K562 (cell line): ENCODE measurements around the gene DCAF6. TPM values are rescaled to one million over a fixed set of nuclear protein-coding genes. Genes with fewer than 3 reads are reported as not detected.

Experiments
- CBFA2T2 ChIP-seq: fragments of 450-650 bp; conservative IDR thresholded peaks from 2 replicates; pipeline ENCODE4 v1.6.1; 2017; ENCODE audit warnings: mild to moderate bottlenecking
- CREM ChIP-seq: IDR thresholded peaks from 2 replicates; pipeline ENCODE4 v1.6.1; 2014; ENCODE audit warnings: antibody characterized with exemption, low read depth
- EGR1 ChIP-seq: fragments of 450-650 bp; conservative IDR thresholded peaks from 2 replicates; pipeline ENCODE4 v1.6.1; 2017; ENCODE audit warnings: mild to moderate bottlenecking
- HEY1 ChIP-seq: fragments of 250-450 bp; sonication (Bioruptor Pico); IDR thresholded peaks from 2 replicates; pipeline ENCODE4 v1.5.0; 2020; ENCODE audit warnings: mild to moderate bottlenecking, moderate library complexity, borderline replicate concordance
- HMGXB4 ChIP-seq: sonication (generic); formaldehyde crosslinking; IDR thresholded peaks from 2 replicates; pipeline ENCODE4 v1.8.1; 2023; ENCODE audit warnings: mild to moderate bottlenecking, missing genetic modification reagents
- ILF3 ChIP-seq: fragments of 450-650 bp; IDR thresholded peaks from 2 replicates; pipeline ENCODE4 v1.6.1; 2018; ENCODE audit warnings: antibody characterized with exemption, mild to moderate bottlenecking, moderate library complexity, borderline replicate concordance
- NCOR1 ChIP-seq: fragments of 450-650 bp; IDR thresholded peaks from 2 replicates; pipeline ENCODE4 v1.6.1; 2016; ENCODE audit warnings: mild to moderate bottlenecking, moderate library complexity
- NR2F6 ChIP-seq: fragments of 450-650 bp; formaldehyde crosslinking; IDR thresholded peaks from 2 replicates; pipeline ENCODE4 v1.4.0; 2020; ENCODE audit warnings: mild to moderate bottlenecking
- PHTF2 ChIP-seq: fragments of 250-450 bp; sonication (Bioruptor Pico); IDR thresholded peaks from 2 replicates; pipeline ENCODE4 v1.5.0; 2021; ENCODE audit warnings: mild to moderate bottlenecking
- PREB ChIP-seq: sonication (generic); formaldehyde crosslinking; IDR thresholded peaks from 2 replicates; pipeline ENCODE4 v1.8.1; 2023; ENCODE audit warnings: mild to moderate bottlenecking, missing genetic modification reagents
- PTBP1 ChIP-seq: fragments of 200-400 bp; formaldehyde crosslinking; IDR thresholded peaks from 2 replicates; pipeline ENCODE4 v1.6.1; 2017; ENCODE audit warnings: low read depth, low read length
- RBM17 ChIP-seq: fragments of 200-400 bp; formaldehyde crosslinking; IDR thresholded peaks from 2 replicates; pipeline ENCODE4 v1.6.1; 2017; ENCODE audit warnings: low read depth, mild to moderate bottlenecking, low read length, borderline replicate concordance
- RFX1 ChIP-seq: fragments of 450-650 bp; IDR thresholded peaks from 2 replicates; pipeline ENCODE4 v1.6.1; 2016; ENCODE audit warnings: mild to moderate bottlenecking, moderate library complexity
- SIX5 ChIP-seq, 2 experiments: IDR thresholded peaks; 2 replicates each; pipeline ENCODE4 v1.6.1; 2011; ENCODE audit warnings: low read length in 2 of 2, borderline replicate concordance in 1 of 2, low read depth in 1 of 2, mild to moderate bottlenecking in 1 of 2, moderate library complexity in 1 of 2; ENCODE audit not compliant: insufficient read depth in 1 of 2
- TFAP4 ChIP-seq: sonication (generic); formaldehyde crosslinking; IDR thresholded peaks from 2 replicates; pipeline ENCODE4 v1.8.0; 2022; ENCODE audit warnings: missing genetic modification reagents, mild to moderate bottlenecking, moderate library complexity, borderline replicate concordance
- TSHZ1 ChIP-seq: fragments of 250-450 bp; sonication (Bioruptor Pico); IDR thresholded peaks from 2 replicates; pipeline ENCODE4 v1.4.0; 2020; ENCODE audit warnings: mild to moderate bottlenecking, moderate library complexity
- VEZF1 ChIP-seq: fragments of 200-800 bp; sonication (Bioruptor generic); IDR thresholded peaks from 2 replicates; pipeline ENCODE4 v1.6.1; 2017; ENCODE audit warnings: missing genetic modification characterization, missing compliant biosample characterization
- ZBED1 ChIP-seq: IDR thresholded peaks from 2 replicates; pipeline ENCODE4 v1.6.1; 2014
- ZEB2 ChIP-seq: fragments of 450-650 bp; IDR thresholded peaks from 2 replicates; pipeline ENCODE4 v1.6.1; 2016
- ZNF143 ChIP-seq: sonication (generic); formaldehyde crosslinking; IDR thresholded peaks from 2 replicates; pipeline ENCODE4 v1.9.0; 2022; ENCODE audit warnings: mild to moderate bottlenecking, missing genetic modification reagents
- ZNF263 ChIP-seq: sonication (generic); formaldehyde crosslinking; IDR thresholded peaks from 2 replicates; pipeline ENCODE4 v1.8.0; 2022; ENCODE audit warnings: mild to moderate bottlenecking, missing genetic modification reagents, borderline replicate concordance
- polyA plus RNA-seq, 8 experiments: library from polyadenylated mRNA; depleted of rRNA in 4 of 8; stranded (reverse) in 5 of 8; unstranded in 3 of 8; fragments of >200 nt; fragmentation: Nextera tagmentation in 2 of 8; fragmentation: Illumina TruSeq in 1 of 8; extraction: Ambion mirVana in 2 of 8; extraction: Trizol in 1 of 8; gene quantifications; 2 replicates each; pipeline versions ENCODE4 v1.2.1 to v1.2.3, GENCODE V29; 2011 to 2014; ENCODE audit warnings: inconsistent platforms in 1 of 8, missing spikeins in 1 of 8
- total RNA-seq, 7 experiments: library from RNA; depleted of rRNA in 6 of 7; stranded (reverse); fragments of >200 nt in 6 of 7; fragmentation: Illumina TruSeq in 2 of 7; extraction: Trizol in 2 of 7; gene quantifications; 2 replicates each; pipeline versions ENCODE4 v1.2.1 to v1.2.3, GENCODE V29; 2011 to 2021; ENCODE audit warnings: low replicate concordance in 1 of 7

Gene DCAF6
- total and polyA plus RNA-seq, 9 of the 15 experiments (the other 6 are each of a cell fraction or from before 2014, with no cell fraction given): 19.1 to 102 (median 46.3) TPM

GRCh38 chr1:167984886-167985489 is 48.5 kb downstream of the DCAF6 start (continued):
- no peak for TF ChIP-seq RFX1
- TF ChIP-seq CBFA2T2: peak; percentile 85
- TF ChIP-seq HEY1 (CRISPR knock-in tag): no peak
- no peak for TF ChIP-seq ILF3
- peak; percentile 97 for TF ChIP-seq CREM
- TF ChIP-seq ZNF143 (CRISPR knock-in tag): no peak
- TF ChIP-seq PHTF2 (CRISPR knock-in tag): no peak
- no peak for TF ChIP-seq ZBED1
- no peak for TF ChIP-seq PTBP1
- peak; percentile 76 for TF ChIP-seq ZEB2
- TF ChIP-seq HMGXB4: no peak
- no peak for TF ChIP-seq SIX5 (IDR thresholded peaks at IDR 0.05; ENCODE audit: borderline replicate concordance in 1 of 2, insufficient read depth in 1 of 2, low read depth in 1 of 2, low read length in 2 of 2)
- peak; percentile 89 for TF ChIP-seq TFAP4 (CRISPR knock-in tag)
- no peak for TF ChIP-seq TSHZ1 (CRISPR knock-in tag)
- TF ChIP-seq VEZF1: peak; percentile 58
- no peak for TF ChIP-seq RBM17
- TF ChIP-seq ZNF263 (CRISPR knock-in tag): 0 out of 2 replicates have a peak, but pooled peaks have one; percentile 57
- TF ChIP-seq NR2F6 (CRISPR knock-in tag): no peak
- TF ChIP-seq NCOR1: peak; percentile 90
- TF ChIP-seq PREB: no peak
- no peak; the same call in 1 of the 2 replicates for TF ChIP-seq EGR1
